Testis (tissue), 3 donors: ENCODE measurements around the gene GRIN2D. TPM values are rescaled to one million over a fixed set of nuclear protein-coding genes. Genes with fewer than 3 reads are reported as not detected.

Experiments
- DNase-seq: peaks from one replicate; pipeline ENCODE4 v3.0.0-alpha.2; 2019
- H3K27ac ChIP-seq, 2 donors: fragments of 200-600 bp; sonication (generic); one replicate each; pipeline ENCODE4 v1.5.1; 2019
- H3K27me3 ChIP-seq: fragments of 200-600 bp; sonication (generic); one replicate; pipeline ENCODE4 v1.5.1; 2019
- H3K36me3 ChIP-seq: fragments of 200-600 bp; sonication (generic); one replicate; pipeline ENCODE4 v1.5.1; 2017; ENCODE audit warnings: low read depth; ENCODE audit errors: missing control alignments
- H3K4me1 ChIP-seq: fragments of 200-600 bp; sonication (generic); one replicate; pipeline ENCODE4 v1.5.1; 2019
- H3K4me3 ChIP-seq, 2 donors: fragments of 200-600 bp; sonication (generic); one replicate each; pipeline ENCODE4 v1.5.1; 2017 to 2019
- H3K9me3 ChIP-seq: fragments of 200-600 bp; sonication (generic); one replicate; pipeline ENCODE4 v1.5.1; 2017
- POLR2A ChIP-seq: fragments of 450-650 bp; IDR thresholded peaks from one replicate; pipeline ENCODE4 v1.6.1; 2017; ENCODE audit warnings: antibody characterized with exemption, mild to moderate bottlenecking, moderate library complexity
- WGBS, 2 donors: methylation state at CpG; one replicate each; pipeline ENCODE4 v1.1.5; 2018; 5-methylcytosine and 5-hydroxymethylcytosine counted together
- intact Hi-C: fragments of 100-400 bp; cut with DNase I; formaldehyde crosslinking; loops from one replicate; pipeline ENCODE4 v1.15.1; 2023; ENCODE audit warnings: low total_unique reads
- polyA plus RNA-seq: library from polyadenylated mRNA; stranded (reverse); fragments of 350-450 nt; fragmentation: Illumina TruSeq; extraction: RNeasy Lipid Tissue Mini Kit (QIAGEN cat#74804); gene quantifications from one replicate; pipeline ENCODE4 v1.2.3, GENCODE V29; 2014; ENCODE audit warnings: low read depth, low replicate concordance; ENCODE audit not compliant: insufficient read depth
- total RNA-seq, 2 donors: library from RNA; depleted of rRNA; stranded (reverse); fragments of >200 nt; gene quantifications; one replicate each; pipeline ENCODE4 v1.2.3, GENCODE V29; 2016
- TF ChIP-seq, protein P1 (sequence below), 3 experiments: fragments of 450-650 bp in 2 of 3; fragments of 200-600 bp in 1 of 3; sonication (generic) in 1 of 3; IDR thresholded peaks; one replicate each; pipeline ENCODE4 v1.5.1; 2016 to 2019; ENCODE audit warnings: antibody characterized with exemption in 3 of 3, mild to moderate bottlenecking in 2 of 3, moderate library complexity in 1 of 3

GRIN2D gene
- total and polyA plus RNA-seq, 3 donors from 2014 or later: 1.4 to 2.7 (median 2.4) TPM

DNA sequence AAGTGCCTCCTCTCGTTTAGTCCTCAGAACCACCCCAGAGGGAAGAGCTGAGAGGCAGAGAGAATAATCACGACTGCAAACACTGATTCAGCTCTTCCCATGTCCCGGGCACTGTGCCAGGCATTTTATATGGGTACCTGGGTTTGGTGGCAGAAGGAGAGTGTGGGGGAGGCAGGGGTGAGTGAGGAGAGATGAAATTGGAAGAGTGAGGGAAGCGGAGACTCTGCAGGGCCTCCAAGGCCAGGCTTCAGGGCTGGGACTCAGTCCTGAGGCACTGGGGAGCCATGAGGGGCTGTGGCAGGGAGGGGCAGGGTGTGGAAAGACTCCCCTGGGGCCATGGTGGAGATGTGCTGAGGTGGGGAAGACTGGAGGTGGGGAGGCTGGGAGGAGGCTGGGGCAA lies 20.6 kb upstream of the GRIN2D start:
- no peak overlapping the region for H3K4me3 ChIP-seq
- H3K4me1 ChIP-seq: peaks cover 12% of the 10 kb centered on the region
- no peak for DNase-seq
- no peak overlapping the region for H3K27ac ChIP-seq
- H3K9me3 ChIP-seq: no peaks in the 10 kb centered on the region
- no peaks in the 10 kb centered on the region for H3K27me3 ChIP-seq
- WGBS, 2 donors: 59 to 66% methylated on average over 4 of the region's 4 CpGs
- TF ChIP-seq POLR2A: no peak
- TF ChIP-seq, protein P1, sequence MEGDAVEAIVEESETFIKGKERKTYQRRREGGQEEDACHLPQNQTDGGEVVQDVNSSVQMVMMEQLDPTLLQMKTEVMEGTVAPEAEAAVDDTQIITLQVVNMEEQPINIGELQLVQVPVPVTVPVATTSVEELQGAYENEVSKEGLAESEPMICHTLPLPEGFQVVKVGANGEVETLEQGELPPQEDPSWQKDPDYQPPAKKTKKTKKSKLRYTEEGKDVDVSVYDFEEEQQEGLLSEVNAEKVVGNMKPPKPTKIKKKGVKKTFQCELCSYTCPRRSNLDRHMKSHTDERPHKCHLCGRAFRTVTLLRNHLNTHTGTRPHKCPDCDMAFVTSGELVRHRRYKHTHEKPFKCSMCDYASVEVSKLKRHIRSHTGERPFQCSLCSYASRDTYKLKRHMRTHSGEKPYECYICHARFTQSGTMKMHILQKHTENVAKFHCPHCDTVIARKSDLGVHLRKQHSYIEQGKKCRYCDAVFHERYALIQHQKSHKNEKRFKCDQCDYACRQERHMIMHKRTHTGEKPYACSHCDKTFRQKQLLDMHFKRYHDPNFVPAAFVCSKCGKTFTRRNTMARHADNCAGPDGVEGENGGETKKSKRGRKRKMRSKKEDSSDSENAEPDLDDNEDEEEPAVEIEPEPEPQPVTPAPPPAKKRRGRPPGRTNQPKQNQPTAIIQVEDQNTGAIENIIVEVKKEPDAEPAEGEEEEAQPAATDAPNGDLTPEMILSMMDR (IDR thresholded peaks at IDR 0.05): no peak
- intact Hi-C loops: no loop called here
- H3K36me3 ChIP-seq: no peaks in the 10 kb centered on the region

GRCh38 chr19:48373567-48373966 lies 19.9 kb upstream of the GRIN2D start:
- TF ChIP-seq, protein P1 (IDR thresholded peaks at IDR 0.05): no peak
- no peak for TF ChIP-seq POLR2A
- Histone ChIP-seq H3K27me3 (no peaks in the 10 kb centered on the region), H3K4me1 (peaks cover 6% of the 10 kb centered on the region), H3K9me3 (no peaks in the 10 kb centered on the region), H3K4me3 (no peak overlapping the region), H3K36me3 (no peaks in the 10 kb centered on the region), H3K27ac (no peak overlapping the region)
- 87 to 89% methylated on average over 11 of the region's 11 CpGs for WGBS, 2 donors
- intact Hi-C loops: no loop called here
- DNase-seq: no peak

DNA sequence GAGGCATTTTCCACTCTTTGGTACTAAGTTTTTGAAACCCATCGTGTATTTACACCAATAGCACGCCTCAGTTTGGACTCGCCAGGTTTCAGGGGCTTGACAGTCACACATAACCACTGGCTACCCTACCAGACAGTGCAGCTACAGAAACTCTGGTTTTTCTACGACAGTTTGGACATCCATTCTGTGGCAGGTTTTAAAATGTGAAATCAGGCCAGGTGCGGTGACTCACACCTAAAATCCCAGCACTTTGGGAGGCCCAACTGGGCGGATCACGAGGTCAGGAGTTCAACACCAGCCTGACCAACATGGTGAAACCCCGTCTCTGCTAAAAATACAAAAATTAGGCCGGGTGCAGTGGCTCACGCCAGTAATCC lies 15.3 kb upstream of the GRIN2D start:
- Histone ChIP-seq H3K36me3 (no peaks in the 10 kb centered on the region), H3K27me3 (no peaks in the 10 kb centered on the region), H3K9me3 (no peaks in the 10 kb centered on the region), H3K27ac (no peak overlapping the region), H3K4me1 (no peaks in the 10 kb centered on the region), H3K4me3 (no peak overlapping the region)
- WGBS, 2 donors: 89 to 92% methylated on average over 9 to 10 of the region's 10 CpGs
- no peak for TF ChIP-seq POLR2A
- TF ChIP-seq, protein P1 (IDR thresholded peaks at IDR 0.05): no peak
- no peak for DNase-seq
- intact Hi-C loops: no loop called here

- H3K9me3 ChIP-seq: no peaks in the 10 kb centered on the region
- H3K36me3 ChIP-seq: no peaks in the 10 kb centered on the region
- 74 to 86% methylated on average over 5 of the region's 5 CpGs for WGBS, 2 donors
- H3K4me1 ChIP-seq: no peaks in the 10 kb centered on the region
- H3K27me3 ChIP-seq: no peaks in the 10 kb centered on the region
- intact Hi-C loops: no loop called here
- no peak for TF ChIP-seq POLR2A
- no peak overlapping the region for H3K27ac ChIP-seq
- H3K4me3 ChIP-seq: no peak overlapping the region
- DNase-seq: no peak
Observed at GRCh38 chr19:48379058-48379457, 14.4 kb upstream of the GRIN2D start.

- TF ChIP-seq, protein P1 (IDR thresholded peaks at IDR 0.05): no peak
- TF ChIP-seq POLR2A: no peak
- H3K4me3 ChIP-seq: no peak overlapping the region
- H3K4me1 ChIP-seq: no peaks in the 10 kb centered on the region
- no peak for DNase-seq
- WGBS, 2 donors: 83 to 87% methylated on average over 11 of the region's 11 CpGs
- H3K9me3 ChIP-seq: no peaks in the 10 kb centered on the region
- no peaks in the 10 kb centered on the region for H3K27me3 ChIP-seq
- intact Hi-C loops: no loop called here
- H3K36me3 ChIP-seq: no peaks in the 10 kb centered on the region
- no peak overlapping the region for H3K27ac ChIP-seq
Observed at GRCh38 chr19:48381178-48381950, 12.1 kb upstream of the GRIN2D start.
